Measurements from ENCODE around the gene JMY. TPM values are rescaled to one million over a fixed set of nuclear protein-coding genes. Genes with fewer than 3 reads are reported as not detected.

The JMY gene
- total RNA-seq, 4 donors from 2014 or later, result 5.8 to 15.8 (median 8.9) TPM

DNA sequence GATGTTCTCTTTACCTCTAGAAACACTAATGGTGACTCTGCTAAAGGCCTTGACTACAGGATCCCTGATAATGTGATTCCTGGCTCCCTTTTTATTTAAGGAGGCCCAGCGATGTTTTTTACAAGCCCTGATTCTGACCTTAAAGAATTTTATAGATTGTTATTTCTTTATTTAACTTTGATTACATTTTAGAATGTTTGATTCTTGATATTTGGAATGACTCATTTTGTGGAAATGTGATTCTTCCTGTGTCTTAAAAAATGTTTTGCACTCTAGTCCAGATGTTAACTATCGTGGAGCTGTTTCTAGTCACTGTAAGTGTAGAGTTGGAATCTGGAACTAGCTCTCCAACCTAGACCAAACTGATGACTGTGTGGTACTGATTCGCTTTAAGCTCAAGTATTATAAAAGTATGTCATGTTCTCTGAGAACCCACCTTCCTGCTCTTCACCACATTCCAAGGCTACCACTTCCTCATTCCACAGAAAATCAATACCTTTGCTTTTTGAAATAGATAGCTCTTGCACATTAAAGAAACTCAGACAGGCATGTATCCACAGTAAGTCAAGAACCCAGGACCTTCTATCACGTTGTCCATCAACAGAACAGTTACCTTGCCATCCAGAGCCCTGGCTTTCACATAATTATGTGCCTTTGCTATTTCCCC is 65.2 kb downstream of the JMY start:
- Histone ChIP-seq H3K27me3 (no peaks in the 10 kb centered on the region), H3K9me3 (no peaks in the 10 kb centered on the region), H3K36me3 (peaks cover 0 to 67% (median 0%) of the 10 kb centered on the region in 3 donors), H3K4me1 (peaks cover 0 to 20% (median 7%) of the 10 kb centered on the region in 3 donors), H3K4me3 (no peak overlapping the region), H3K27ac (no peak overlapping the region)
- no peak for TF ChIP-seq POLR2A (IDR thresholded peaks at IDR 0.05)
- TF ChIP-seq, protein P1, sequence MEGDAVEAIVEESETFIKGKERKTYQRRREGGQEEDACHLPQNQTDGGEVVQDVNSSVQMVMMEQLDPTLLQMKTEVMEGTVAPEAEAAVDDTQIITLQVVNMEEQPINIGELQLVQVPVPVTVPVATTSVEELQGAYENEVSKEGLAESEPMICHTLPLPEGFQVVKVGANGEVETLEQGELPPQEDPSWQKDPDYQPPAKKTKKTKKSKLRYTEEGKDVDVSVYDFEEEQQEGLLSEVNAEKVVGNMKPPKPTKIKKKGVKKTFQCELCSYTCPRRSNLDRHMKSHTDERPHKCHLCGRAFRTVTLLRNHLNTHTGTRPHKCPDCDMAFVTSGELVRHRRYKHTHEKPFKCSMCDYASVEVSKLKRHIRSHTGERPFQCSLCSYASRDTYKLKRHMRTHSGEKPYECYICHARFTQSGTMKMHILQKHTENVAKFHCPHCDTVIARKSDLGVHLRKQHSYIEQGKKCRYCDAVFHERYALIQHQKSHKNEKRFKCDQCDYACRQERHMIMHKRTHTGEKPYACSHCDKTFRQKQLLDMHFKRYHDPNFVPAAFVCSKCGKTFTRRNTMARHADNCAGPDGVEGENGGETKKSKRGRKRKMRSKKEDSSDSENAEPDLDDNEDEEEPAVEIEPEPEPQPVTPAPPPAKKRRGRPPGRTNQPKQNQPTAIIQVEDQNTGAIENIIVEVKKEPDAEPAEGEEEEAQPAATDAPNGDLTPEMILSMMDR (IDR thresholded peaks at IDR 0.05), result no peak
- DNase-seq, result no peak
- intact Hi-C loops (cut with DNase I), result no loop called here
- 91 to 94% methylated on average over 4 of the region's 4 CpGs for WGBS, 2 donors

DNA sequence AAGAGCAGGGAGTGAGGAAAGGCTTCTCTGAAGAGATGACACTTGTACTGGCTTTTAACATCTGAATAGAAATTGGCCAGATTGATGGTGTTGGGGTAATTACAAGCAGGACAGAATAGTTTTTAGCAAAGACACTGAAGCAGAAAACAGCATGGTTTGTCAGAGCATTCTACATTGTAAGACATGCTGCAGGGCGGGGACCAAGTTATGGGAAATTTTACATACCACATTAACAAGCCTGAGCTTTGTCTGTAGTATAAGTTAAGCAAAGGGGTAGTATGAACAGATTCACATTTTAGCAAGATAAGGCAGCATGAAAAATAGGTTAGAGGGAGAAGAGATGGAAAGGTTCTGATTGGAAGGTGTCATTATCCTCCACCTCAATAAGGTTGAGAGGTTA is 66.5 kb downstream of the JMY start:
- H3K9me3 ChIP-seq, result no peaks in the 10 kb centered on the region
- no peak overlapping the region for H3K27ac ChIP-seq
- H3K36me3 ChIP-seq, result peaks cover 0 to 80% (median 0%) of the 10 kb centered on the region in 3 donors
- WGBS, 2 donors, result 76 to 94% methylated on average over 1 of the region's 1 CpG
- TF ChIP-seq, protein P1 (IDR thresholded peaks at IDR 0.05), result no peak
- no peak for TF ChIP-seq POLR2A (IDR thresholded peaks at IDR 0.05)
- no peaks in the 10 kb centered on the region for H3K27me3 ChIP-seq
- peaks cover 0 to 20% (median 7%) of the 10 kb centered on the region in 3 donors for H3K4me1 ChIP-seq
- H3K4me3 ChIP-seq, result no peak overlapping the region
- DNase-seq, result no peak
- intact Hi-C loops (cut with DNase I), result no loop called here

DNA sequence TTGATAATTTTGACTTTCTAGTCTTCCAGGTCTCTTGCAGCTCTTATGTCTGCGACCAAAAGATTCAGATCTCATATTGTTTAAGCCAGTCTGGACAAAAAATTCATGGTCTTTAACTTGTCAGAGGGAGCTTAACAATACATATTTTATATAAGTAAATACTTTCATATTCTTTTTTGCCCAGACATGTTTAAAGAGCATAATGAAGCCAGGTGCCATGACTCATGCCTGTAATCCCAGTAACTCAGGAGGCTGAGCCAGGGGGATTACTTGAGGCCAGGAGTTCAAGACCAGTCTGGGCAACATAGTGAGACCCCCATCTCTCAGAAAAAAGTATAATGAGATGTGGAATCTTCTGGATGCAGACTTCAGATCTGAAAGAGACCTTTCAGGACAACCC is 69.8 kb downstream of the JMY start:
- intact Hi-C loops (cut with DNase I), result no loop called here
- DNase-seq, result no peak
- Histone ChIP-seq H3K27me3 (no peaks in the 10 kb centered on the region), H3K4me3 (no peak overlapping the region), H3K36me3 (peaks cover 0 to 73% (median 0%) of the 10 kb centered on the region in 3 donors), H3K9me3 (no peaks in the 10 kb centered on the region), H3K27ac (no peak overlapping the region), H3K4me1 (peaks cover 0 to 20% (median 7%) of the 10 kb centered on the region in 3 donors)
- no peak for TF ChIP-seq POLR2A (IDR thresholded peaks at IDR 0.05)
- TF ChIP-seq, protein P1 (IDR thresholded peaks at IDR 0.05), result no peak
- WGBS, 2 donors, result 21 to 67% methylated on average over 1 of the region's 1 CpG

DNA sequence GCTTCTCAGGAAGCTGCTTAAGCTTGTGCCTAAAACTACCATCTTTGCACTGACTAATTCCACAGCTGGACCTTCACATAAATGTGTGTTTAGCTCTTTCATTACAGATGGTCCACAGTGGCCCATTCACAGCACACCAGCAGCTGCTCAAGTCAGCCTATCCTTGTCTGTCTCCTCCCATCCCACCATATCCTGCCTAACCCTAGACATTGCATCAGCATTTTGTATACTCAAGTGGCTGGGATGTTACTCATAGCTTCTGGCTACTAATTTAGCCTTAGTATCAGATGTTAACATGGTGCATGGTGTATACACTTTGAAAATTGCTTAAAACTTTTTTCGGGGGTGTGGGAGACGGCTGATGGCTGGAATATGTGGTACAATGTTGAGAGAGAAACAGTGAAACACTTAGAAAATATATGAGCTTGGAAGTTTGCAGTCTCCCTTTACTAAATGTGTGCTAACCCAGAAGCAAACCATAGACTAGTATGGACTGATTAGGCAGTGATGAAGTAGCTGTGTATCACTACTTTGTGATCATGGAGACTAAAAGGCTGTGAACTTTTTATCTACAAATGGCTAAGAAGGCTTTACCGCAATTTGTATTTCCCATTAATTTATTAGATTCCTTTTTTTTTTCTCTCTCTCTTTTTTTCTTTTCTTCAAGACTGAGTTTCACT is 83.1 kb downstream of the JMY start:
- no peak for DNase-seq
- H3K36me3 ChIP-seq, result peaks cover 0 to 93% (median 5%) of the 10 kb centered on the region in 3 donors

DNA sequence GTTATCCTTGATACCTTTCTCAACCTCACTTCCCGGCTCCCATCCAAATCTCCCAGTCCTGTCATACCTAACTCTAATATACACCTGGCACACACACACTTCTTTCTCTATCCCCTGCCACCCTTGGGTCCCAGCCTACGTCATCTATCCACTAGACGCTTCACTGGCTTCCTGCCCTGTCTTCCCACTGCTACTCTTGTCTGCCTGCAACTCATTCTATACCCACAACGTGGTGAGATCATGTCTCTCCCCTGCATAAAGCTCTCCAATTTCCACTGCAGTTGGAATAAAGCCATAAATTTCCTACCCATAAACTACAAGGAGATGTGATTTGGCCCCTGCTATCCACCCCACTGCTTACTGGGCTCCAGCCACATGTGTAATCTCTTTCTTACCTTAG is 93.5 kb downstream of the JMY start:
- Histone ChIP-seq H3K4me3 (no peak overlapping the region), H3K36me3 (peaks cover 0 to 6% (median 0%) of the 10 kb centered on the region in 3 donors), H3K27ac (no peak overlapping the region), H3K9me3 (no peaks in the 10 kb centered on the region), H3K27me3 (no peaks in the 10 kb centered on the region), H3K4me1 (no peaks in the 10 kb centered on the region)
- intact Hi-C loops (cut with DNase I), result no loop called here
- TF ChIP-seq POLR2A (IDR thresholded peaks at IDR 0.05), result no peak
- TF ChIP-seq, protein P1 (IDR thresholded peaks at IDR 0.05), result no peak
- WGBS, 2 donors, result 85 to 87% methylated on average over 4 of the region's 4 CpGs
- DNase-seq, result no peak

More for the DNA sequence above, 83.1 kb downstream of the JMY start:
- Histone ChIP-seq H3K4me3 (no peak overlapping the region), H3K27ac (no peak overlapping the region), H3K4me1 (no peaks in the 10 kb centered on the region), H3K9me3 (no peaks in the 10 kb centered on the region), H3K27me3 (no peaks in the 10 kb centered on the region)
- no peak for TF ChIP-seq POLR2A (IDR thresholded peaks at IDR 0.05)
- TF ChIP-seq, protein P1 (IDR thresholded peaks at IDR 0.05), result no peak
- intact Hi-C loops (cut with DNase I), result no loop called here
- 89 to 98% methylated on average over 3 of the region's 3 CpGs for WGBS, 2 donors

Measured in esophagus squamous epithelium (tissue), 5 donors.